HG03175 (cell line): ENCODE results near the gene DDR2.
"Not testable (repeated sequence)": the region's sequence is repeated elsewhere in the genome, so short reads cannot be mapped to it uniquely, and the experiment has no call there.

Experiments used
- ATAC-seq: cut with Tn5 transposase; IDR thresholded peaks from one replicate; pipeline ENCODE4 v1.9.1; 2021; ENCODE audit warnings: mild to moderate bottlenecking, moderate library complexity; ENCODE audit not compliant: unreplicated experiment

Gene DDR2

DNA sequence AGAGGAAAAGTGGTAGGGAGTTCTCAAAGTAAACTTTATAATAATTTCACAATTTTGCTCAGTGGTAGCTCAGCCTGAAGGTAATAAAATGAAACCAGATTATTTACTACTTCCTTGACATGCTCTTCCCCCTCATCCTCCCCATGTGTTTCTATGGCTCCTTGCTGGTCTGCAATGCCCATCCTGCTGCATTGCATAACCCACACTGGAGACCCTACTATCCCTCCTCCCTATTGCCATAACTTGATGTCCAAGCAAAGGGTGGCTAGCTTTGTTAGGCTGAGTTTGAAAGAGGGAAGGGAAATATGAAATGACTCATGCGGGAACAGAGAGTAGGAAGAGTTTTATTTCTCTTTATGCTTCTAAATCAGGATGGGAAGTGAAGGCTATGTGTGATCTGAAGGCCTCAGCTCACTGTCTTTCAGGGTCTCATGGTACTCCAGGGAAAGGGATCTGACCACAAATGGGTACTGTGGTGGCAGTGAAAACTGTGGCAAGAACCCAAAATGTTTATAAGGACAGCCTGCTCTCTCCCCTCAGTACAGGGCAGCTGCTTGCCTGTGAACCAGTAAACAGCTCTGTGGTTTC, 121.8 kb downstream of the DDR2 start:
- no peak for ATAC-seq

DNA sequence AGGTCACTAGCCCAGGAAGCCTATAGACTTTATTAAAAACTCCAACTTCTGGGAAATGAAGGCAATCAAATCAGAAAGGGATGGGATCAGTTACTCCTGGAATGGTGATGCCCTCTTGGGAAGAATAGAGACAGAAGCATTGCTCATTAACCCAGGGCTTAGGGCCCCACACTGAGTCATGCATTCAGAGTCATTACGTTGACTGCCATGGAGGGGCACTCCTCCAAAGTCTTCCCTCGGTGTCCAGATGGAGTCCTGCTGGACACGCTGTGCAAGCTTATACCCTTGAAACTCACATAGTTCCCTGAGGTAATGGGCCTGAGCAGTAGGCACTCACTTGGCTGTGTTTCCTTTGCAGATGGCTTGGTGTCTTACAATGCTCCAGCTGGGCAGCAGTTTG, 123.0 kb downstream of the DDR2 start:
- ATAC-seq, result no peak

DNA sequence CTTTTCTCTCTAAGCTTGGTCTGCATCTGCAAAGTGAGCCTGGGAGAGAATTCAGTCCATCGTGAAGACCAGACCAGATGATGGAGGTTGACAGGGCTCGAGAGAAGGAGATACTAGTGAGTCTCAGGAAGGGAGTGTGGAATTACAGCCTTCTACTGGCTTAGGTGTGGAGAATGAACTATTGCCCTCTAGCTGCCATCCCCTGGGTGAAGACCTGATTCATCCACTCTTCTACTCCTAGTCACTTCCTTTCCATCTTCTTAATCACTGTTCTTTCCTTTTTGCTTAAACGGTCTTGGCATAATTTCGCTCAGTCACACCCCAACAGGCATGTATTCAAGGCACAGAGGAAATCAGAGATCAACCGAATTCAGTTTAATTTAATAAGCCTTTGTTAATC, 124.3 kb downstream of the DDR2 start:
- no peak for ATAC-seq

DNA sequence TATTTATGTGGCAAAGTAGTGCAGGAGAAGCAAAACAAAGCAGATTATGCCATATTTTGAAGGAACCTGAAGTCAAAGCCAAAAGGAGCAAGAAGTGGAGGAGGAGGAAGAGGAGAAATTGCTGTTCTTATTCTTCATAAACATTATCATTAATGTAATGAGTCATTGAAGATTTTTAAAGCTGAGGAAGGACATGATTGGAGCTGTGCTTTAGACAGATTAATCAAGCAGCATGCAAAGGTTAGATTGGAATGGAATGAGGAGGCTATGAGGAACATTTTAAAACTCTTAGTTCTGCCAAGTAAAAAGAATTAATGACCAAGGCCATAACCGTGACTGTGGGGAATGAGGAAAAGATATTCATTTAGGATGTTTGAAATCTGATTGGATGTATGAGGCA, 125.2 kb downstream of the DDR2 start:
- ATAC-seq, result no peak

DNA sequence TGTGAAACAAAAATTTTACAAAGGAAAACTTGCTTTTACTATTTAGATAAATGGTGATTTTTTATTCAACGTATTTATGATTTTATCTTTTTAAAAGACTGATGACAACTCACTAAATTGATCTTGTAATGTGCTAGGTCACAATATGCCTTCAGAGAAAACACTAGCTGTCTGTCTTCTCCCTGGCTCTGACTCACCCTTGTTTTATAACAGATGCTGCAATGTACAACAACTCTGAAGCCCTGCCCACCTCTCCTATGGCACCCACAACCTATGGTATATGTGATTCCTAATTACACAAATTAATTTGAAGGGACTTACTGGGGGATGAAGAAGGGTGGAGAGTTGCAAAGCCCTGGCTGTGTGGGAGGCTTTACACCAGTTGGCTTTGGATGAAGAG, 133.5 kb downstream of the DDR2 start:
- ATAC-seq, result no peak

DNA sequence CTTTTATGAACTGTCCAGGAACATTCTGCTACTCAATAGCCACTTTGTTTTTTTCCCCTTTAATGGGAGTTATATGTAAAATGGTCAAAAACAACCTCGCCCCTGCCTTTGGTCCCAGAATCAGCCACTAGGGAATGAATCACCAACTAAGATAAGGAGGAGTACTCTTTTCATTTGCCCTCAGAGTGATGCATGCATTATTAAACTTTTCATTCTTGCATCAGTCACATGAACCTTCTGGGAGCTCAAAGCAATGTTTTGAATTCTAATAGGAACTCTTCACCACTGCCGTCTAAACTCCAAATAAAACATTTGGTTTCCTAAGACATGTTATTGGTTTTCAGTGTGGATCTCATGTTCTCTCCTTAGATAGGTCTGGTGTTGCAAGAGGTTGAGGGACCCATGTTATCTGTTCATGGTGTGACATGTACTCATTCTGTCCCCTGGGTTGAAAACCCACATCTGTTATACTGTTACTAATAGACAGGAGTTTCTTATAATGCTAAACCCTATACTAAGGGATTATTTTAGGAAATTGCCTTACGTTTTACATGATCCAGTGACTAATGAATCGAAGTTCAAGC, 140.4 kb downstream of the DDR2 start:
- ATAC-seq, result no peak

DNA sequence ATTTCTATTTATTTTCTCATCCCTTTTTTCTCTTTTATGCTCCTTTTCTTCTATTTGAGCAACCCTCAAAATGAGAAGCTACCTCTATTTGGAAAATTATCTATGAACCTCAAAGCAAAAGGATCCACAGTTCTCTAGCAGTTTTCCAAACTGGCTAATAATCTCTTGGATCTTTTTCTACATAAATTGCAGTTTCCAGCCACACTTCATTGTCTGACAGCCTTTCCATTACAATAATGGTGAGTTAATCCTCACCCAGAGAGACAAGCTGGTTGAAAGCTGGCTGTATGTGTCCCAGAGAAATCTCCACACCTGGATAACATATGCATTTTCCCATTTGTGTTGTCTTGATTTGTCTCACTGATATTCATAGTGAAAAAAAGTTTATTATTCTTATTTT, 141.7 kb downstream of the DDR2 start:
- no peak for ATAC-seq

DNA sequence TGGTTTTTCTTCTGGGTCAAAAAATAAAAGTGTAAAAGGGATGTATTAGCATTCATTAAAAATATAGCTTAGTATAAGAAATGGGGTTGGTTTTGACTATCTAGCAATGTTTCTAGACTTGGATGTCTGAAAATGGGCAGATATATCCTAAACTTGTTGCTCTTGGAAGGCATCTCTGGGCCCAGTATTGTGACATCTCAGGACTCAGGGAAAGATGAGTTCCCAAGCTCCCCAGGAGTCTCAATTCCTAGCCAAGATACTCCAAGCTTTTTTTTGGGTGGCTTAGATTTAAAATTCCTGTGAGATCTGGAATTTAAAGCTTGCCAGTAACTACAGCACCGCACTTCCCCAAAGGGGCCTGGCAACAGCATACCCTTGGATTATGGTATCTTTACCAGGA, 146.8 kb downstream of the DDR2 start:
- no peak for ATAC-seq

DNA sequence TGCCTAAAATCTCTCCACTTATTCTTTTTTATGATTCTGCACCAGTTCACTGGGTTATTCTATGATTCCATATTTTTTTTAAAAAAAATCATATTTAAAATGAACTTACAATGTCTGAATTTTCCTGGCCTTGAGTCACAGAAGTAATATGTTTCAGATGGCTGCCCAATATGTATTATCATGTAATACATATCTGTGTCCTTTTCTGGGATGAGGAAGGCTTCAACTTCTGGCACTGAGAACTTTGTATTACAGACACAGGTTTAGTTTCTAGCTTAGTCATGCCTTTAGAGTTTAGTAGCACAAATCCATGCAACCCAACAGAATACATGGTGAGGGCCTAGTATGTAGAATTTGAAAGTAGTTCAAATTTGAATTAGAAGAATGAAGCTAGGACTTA, 150.4 kb downstream of the DDR2 start:
- ATAC-seq, result no peak

DNA sequence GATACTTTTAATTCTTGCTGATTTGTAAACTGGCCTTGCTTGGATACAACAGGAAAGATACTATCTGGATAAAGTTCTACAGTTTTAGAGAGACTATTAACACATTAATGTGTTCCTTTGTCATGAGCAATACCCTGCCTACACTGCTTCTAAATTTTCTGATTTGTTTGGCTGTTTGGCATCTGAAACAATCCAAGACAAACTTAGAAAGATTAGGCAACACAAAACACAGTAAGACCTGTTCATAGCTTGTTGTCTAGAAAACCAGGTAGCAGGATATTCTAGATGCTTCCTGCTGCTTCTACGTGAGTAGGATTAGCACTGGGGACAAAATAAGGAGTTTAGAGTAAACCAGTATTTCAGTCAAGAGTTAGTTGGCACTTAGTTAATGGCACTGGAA, 152.7 kb downstream of the DDR2 start:
- ATAC-seq, result not testable (repeated sequence)

DNA sequence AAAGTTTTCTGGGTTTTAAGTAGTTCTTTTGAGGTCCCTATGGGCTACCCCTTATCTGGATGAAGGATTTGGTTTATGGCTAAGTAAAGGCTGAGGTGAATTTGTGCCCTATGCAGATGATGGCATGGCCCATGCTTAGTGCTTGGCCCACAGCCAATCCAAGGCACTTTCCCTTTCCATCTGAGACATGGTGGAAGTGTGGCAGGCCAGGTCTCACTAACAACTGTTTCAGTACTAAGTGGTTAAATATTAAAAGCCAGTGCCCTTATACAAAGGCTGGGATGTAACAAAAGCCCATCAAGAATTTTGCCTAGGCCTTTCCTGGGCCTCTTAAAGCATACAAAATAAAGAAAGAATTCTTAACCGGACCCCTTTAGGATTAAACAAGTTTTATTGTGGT, 156.5 kb downstream of the DDR2 start:
- not testable (repeated sequence) for ATAC-seq

DNA sequence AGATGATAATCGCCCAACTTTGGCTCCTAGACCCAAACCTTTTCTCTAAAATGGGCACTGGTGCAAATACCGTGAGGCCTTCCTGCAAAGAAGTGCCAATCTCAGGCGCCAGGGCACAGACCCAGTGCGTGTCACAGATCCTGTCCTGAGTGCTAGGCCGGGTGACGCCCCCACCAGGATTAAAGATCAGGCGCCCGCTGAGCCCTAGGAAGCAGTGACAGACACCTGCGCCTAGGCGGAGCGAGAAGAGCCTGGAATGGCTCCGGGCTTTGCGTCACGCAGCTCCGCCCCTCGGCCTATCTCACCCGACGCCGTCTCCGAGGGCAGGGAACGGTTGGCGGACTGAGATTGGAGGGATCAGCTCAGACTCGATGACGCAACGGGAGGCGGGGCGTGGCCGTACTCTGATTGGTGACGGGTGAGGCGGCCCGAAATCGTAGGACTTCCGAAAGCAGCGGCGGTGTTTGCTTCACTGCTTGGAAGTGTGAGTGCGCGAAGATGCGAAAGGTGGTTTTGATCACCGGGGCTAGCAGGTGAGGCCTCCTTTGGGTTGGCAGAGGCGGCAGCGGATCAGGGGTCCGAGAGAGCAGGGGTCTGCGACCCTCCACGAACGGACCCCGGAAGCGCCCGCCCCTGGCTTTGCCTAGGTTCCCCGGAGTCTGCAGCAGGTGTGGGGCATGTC, 158.2 kb downstream of the DDR2 start, which contains the start of gene HSD17B7:
HSD17B7 (plus strand) TSS at position 400 of the 682 bp plus-strand sequence; CDS start at position 499, 99 bp downstream.
- peak; percentile 99 for ATAC-seq

DNA sequence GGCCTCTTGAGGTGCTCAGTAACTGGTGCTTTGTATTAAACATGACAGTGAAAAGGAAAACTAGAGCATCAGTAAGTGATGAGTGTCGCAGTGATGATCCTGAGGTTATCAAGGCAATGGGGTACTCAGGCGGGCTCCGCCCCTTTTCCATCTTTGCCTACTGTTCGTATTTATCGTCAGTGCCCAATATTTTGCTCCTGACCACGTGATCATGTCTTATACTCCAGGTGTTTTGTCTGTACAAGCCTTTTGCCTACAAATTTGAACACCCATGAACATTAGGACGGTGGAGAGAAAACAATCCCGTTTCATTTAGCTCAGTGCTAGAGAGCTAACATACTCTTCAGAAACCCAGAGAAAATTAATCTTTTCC, 158.7 kb downstream of the DDR2 start:
- not testable (repeated sequence) for ATAC-seq

DNA sequence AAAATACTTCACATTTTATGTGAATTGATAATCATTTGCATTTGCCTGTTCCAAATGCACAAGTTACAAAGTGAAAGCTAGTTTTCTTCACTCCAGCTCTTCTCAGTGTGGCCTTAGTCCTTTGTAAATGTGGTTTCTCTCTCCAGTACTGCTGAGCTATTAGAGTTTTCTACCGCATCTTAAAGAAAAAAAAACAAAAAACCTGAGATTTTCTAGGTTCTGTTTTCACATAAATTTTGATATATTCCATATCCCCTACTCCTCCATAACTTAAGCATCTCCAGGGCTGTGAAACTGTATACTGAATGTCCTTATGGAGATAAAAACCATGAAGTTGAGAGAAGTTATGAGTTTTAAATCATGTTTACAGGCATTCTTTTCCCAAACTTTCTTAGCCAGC, 162.0 kb downstream of the DDR2 start:
- ATAC-seq, result not testable (repeated sequence)

DNA sequence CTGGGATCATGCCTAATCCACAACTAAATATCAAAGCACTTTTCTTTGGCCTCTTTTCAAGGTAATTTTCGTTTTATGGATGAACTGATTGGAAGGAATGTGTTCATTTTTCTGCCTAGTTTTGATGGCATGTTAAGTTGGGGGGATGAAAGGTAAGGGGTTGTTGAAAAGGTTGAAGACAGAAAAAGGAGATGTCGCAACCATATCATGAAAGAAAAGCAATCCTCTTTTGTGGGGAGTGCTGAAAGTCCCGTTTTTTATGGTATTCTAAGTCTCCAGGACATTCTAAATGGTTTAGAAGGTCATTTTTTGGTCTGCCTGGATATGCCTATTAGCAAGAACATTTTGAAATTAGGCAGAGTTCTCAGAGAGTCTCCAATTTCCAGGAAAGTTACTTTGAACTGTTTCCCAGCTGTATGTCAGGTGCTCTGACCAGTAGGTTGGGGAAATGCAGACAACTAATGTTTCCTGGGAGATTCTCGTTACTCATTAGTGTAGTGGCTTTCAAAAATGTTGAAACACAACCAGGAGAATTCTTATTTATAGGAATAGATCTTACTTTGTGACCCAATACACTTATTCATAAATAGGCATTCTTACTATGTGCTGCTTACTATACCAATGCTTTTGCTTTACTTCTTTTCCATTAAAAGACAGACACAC, 164.5 kb downstream of the DDR2 start:
- not testable (repeated sequence) for ATAC-seq

DNA sequence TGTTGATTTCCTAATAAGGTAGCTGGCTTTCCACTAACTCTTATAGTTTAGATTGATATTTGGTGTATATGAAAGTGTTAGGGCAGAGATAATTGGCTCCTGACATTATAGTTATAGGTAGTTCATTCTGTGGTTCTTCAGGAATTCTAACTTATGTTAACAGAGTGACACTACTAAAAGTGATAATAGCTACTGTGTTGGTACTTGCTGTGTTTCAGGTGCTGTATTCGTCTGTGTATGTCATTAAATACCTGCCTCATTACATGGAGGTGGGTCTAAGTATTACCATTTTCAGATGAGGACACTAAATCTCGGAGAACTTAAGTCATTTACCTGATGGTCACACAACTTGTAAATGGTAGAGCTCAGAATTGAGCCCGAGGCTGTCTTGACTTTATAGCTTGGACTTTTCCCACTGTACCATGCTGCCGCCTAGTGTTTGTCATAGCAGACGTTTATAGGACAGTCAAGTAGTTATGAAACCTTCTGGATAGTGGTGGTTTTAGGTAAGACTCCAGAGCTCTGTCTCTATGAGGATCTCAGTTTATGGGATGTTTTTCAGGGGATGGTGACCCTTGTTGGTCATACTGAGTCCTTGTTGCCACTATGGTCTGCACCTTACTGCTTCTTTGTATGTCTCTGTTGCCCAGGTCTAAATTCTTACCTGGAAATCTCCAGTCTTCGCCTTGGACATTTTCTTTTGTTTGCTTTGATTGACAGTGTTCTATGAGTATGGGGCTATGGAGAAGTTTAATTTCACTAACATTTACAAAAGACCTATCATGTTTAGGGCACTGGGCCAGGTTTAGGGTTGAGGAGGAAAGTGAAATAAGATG, 167.9 kb downstream of the DDR2 start:
- ATAC-seq, result not testable (repeated sequence)

DNA sequence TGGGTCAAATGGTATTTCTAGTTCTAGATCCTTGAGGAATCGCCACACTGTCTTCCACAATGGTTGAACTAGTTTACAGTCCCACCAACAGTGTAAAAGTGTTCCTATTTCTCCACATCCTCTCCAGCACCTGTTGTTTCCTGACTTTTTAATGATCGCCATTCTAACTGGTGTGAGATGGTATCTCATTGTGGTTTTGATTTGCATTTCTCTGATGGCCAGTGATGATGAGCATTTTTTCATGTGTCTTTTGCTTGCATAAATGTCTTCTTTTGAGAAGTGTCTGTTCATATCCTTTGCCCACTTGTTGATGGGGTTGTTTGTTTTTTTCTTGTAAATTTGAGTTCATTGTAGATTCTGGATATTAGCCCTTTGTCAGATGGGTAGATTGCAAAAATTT, 175.2 kb downstream of the DDR2 start:
- not testable (repeated sequence) for ATAC-seq

DNA sequence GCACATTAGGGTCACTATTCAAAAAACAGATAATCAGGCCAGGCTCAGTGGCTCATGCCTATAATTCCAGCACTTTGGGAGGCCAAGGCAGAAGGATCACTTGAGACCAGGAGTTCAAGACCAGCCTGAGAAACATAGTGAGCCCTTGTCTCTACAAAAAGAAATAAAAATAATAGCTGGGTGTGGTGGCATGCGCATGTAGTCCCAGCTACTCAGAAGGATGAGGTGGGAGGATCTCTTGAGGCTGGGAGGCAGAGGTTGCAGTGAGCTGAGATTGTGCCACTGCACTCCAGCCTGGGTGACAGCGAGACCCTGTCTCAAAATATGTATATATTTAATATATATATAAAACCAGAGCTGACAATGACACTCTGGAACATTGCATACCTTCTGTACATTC, 180.1 kb downstream of the DDR2 start:
- not testable (repeated sequence) for ATAC-seq

DNA sequence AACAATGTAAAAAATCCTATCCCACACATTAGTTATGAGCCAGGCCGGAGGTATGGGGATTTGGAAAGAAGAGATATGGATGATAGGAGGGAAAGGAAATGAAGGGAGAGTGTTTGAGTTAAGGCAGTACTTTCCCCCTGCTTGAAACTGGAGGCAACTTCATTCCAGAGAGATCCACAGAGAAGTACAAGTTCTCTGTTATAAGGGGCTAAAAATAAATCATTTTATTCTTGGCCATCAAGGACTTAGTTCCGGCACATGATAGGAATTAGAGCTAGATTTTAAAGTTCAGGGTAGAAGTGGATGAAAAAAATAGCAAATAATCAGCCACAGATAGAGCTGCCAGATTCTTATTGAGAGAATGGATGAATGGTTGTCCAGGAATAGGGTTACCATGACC, 185.9 kb downstream of the DDR2 start:
- not testable (repeated sequence) for ATAC-seq

DNA sequence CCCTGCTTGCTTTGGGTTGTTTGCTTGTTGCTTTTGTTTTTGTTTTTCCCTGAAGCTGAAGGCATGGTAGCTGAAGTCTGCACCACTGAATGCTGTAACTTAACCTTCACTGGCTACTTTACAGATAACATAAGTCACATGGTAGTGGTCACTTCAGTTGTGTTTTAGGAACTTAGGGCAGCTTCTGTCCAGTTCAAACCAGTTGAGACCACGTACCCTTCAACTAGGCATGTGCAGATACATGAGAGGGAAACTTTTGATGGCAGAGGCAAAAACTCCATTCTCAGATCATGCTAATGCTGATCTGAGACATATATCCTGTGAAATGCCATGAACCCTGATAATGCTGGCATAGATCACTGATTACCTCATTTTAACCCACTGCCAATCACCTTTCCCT, 186.4 kb downstream of the DDR2 start:
- not testable (repeated sequence) for ATAC-seq
